ENCODE measurements around the gene MAN2A1. TPM values are rescaled to one million over a fixed set of nuclear protein-coding genes. Genes with fewer than 3 reads are reported as not detected.

Gene MAN2A1
- polyA plus RNA-seq, 2 of the 4 experiments (the other 2 are of a cell fraction): 15.8 to 51.5 TPM

DNA sequence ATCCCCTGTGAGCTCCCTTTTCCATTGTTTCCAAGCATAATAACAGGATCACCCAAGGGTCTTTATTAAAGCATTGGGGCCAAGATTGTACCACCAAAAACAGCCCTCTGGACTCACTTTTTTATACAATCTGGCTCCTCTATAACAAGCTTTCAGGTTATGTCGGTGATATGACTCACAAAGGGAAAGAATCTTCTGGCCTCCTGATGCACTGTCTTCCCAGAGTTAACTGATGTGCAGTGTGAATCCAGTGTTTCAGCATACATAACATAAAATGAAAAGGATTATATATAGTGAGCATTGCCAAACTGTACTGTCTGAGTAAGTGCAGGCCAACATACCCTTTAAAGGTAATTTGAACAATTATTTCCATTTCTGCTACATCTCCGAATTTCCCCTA, 33.9 kb upstream of the MAN2A1 start:
- no peak overlapping the region for H3K4me3 ChIP-seq
- POLR2A ChIA-PET: no interaction called here
- no peak overlapping the region for H3K4me2 ChIP-seq
- TF ChIP-seq HOXB5 (CRISPR knock-in tag; IDR thresholded peaks at IDR 0.05) (no peak), ZNF302 (CRISPR knock-in tag; IDR thresholded peaks at IDR 0.05) (no peak), CTCF (IDR thresholded peaks at IDR 0.05) (no peak), RNF2 (IDR thresholded peaks at IDR 0.05; ENCODE audit: borderline replicate concordance, low read depth) (no peak), FOSB (CRISPR knock-in tag; IDR thresholded peaks at IDR 0.05) (no peak), RAD21 (conservative IDR thresholded peaks at IDR 0.05 in 1 of 2, IDR thresholded peaks at IDR 0.05 in 1 of 2) (no peak), CBX8 (IDR thresholded peaks at IDR 0.05) (no peak), MAFK (IDR thresholded peaks at IDR 0.05; ENCODE audit: partially characterized antibody) (no peak), CHD2 (IDR thresholded peaks at IDR 0.05; ENCODE audit: low read length, partially characterized antibody) (no peak), CHD4 (IDR thresholded peaks at IDR 0.05; ENCODE audit: borderline replicate concordance) (no peak), HOXB13 (CRISPR knock-in tag; IDR thresholded peaks at IDR 0.05; ENCODE audit: low read depth) (no peak), TFCP2L1 (CRISPR knock-in tag; IDR thresholded peaks at IDR 0.05) (no peak), REST (IDR thresholded peaks at IDR 0.05) (no peak), PHF8 (IDR thresholded peaks at IDR 0.05; ENCODE audit: borderline replicate concordance, low read depth) (no peak), BHLHE40 (IDR thresholded peaks at IDR 0.05; ENCODE audit: low read depth, low read length) (no peak)
- H3K9me3 ChIP-seq: no peaks in the 10 kb centered on the region
- DNase-seq (ENCODE audit: low read depth in 1 of 2, low spot score in 1 of 2) (no peak), ATAC-seq (no peak), FAIRE-seq (no peak)
- CTCF ChIA-PET: interaction anchor here (1.6 kb wide), 1 partner anchor 33 kb away, joined by 3 read pairs; no protein-coding TSS in a partner anchor
- H3K4me1 ChIP-seq: no peaks in the 10 kb centered on the region
- 17% methylated on average over 2 of the region's 2 CpGs for WGBS (ENCODE audit: missing lambda C conversion rate)
- H3K27ac ChIP-seq: no peak overlapping the region

GRCh38 chr5:109656829-109657228, 32.9 kb upstream of the MAN2A1 start:
- ChIA-PET CTCF (interaction anchor here (1.6 kb wide), 1 partner anchor 32 kb away, joined by 3 read pairs; no protein-coding TSS in a partner anchor), POLR2A (no interaction called here)
- ATAC-seq (no peak), FAIRE-seq (no peak), DNase-seq (ENCODE audit: low read depth in 1 of 2, low spot score in 1 of 2) (no peak)
- WGBS (ENCODE audit: missing lambda C conversion rate): 77% methylated on average over 4 of the region's 4 CpGs
- H3K4me3 ChIP-seq: no peak overlapping the region
- no peak overlapping the region for H3K4me2 ChIP-seq
- H3K27ac ChIP-seq: no peak overlapping the region
- no peak for TF ChIP-seq ATOH8 (CRISPR knock-in tag; IDR thresholded peaks at IDR 0.05; ENCODE audit: low read depth)
- no peak for TF ChIP-seq TP53 (CRISPR knock-in tag; IDR thresholded peaks at IDR 0.05)
- TF ChIP-seq HMGXB4 (CRISPR knock-in tag; IDR thresholded peaks at IDR 0.05; ENCODE audit: borderline replicate concordance): no peak
- no peak for TF ChIP-seq POLR2A (IDR thresholded peaks at IDR 0.05; ENCODE audit: low read length)
- TF ChIP-seq, protein P1, sequence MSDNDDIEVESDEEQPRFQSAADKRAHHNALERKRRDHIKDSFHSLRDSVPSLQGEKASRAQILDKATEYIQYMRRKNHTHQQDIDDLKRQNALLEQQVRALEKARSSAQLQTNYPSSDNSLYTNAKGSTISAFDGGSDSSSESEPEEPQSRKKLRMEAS (IDR thresholded peaks at IDR 0.05): no peak
- no peak for TF ChIP-seq ZC3H11A (IDR thresholded peaks at IDR 0.05)
- TF ChIP-seq FOSB (CRISPR knock-in tag; IDR thresholded peaks at IDR 0.05): no peak
- no peak for TF ChIP-seq HEYL (CRISPR knock-in tag; IDR thresholded peaks at IDR 0.05)
- TF ChIP-seq CBX2 (IDR thresholded peaks at IDR 0.05; ENCODE audit: borderline replicate concordance, low read depth): no peak
- TF ChIP-seq EHF (CRISPR knock-in tag; IDR thresholded peaks at IDR 0.05): no peak
- TF ChIP-seq ZNF302 (CRISPR knock-in tag; IDR thresholded peaks at IDR 0.05): no peak
- no peak for TF ChIP-seq NFE2L2 (conservative IDR thresholded peaks at IDR 0.05; ENCODE audit: low read length)
- no peak for TF ChIP-seq RNF2 (IDR thresholded peaks at IDR 0.05; ENCODE audit: borderline replicate concordance, low read depth)
- TF ChIP-seq EP300 (IDR thresholded peaks at IDR 0.05): no peak
- no peak for TF ChIP-seq RFX5 (IDR thresholded peaks at IDR 0.05)
- TF ChIP-seq JUN (IDR thresholded peaks at IDR 0.05): no peak
- TF ChIP-seq KDM1A (IDR thresholded peaks at IDR 0.05; ENCODE audit: low read depth): no peak
- TF ChIP-seq RCOR1 (IDR thresholded peaks at IDR 0.05; ENCODE audit: low read depth, low read length): no peak
- no peak for TF ChIP-seq POLR2AphosphoS2 (conservative IDR thresholded peaks at IDR 0.05; ENCODE audit: low read length)
- H3K9me3 ChIP-seq: no peaks in the 10 kb centered on the region
- H3K4me1 ChIP-seq: no peaks in the 10 kb centered on the region
